Natural killer cell treated with Interleukin-12 subunit alpha and Interleukin-12 subunit beta and Interleukin-15 and Interleukin-18, amount 100 ng/mL, for 72 hours (primary cell): Measurements from ENCODE around the gene QPCT. TPM values are rescaled to one million over a fixed set of nuclear protein-coding genes. Genes with fewer than 3 reads are reported as not detected.

ENCODE experiments used
- ATAC-seq, 2 donors: fragments of 150-1000 bp; cut with Tn5 transposase in 1 of 2; sonication (Bioruptor Pico), chemical (Tn5 transposase) in 1 of 2; 2 replicates each; pipeline ENCODE4 v1.10.0; 2021
- DNase-seq: peaks from one replicate; pipeline ENCODE4 v3.0.0; 2022; ENCODE audit warnings: low spot score
- H3K27ac Mint-ChIP-seq, 2 donors: 1 replicate in 1 of 2; 2 replicates in 1 of 2; pipeline ENCODE4 v1.8.0; 2022; ENCODE audit warnings: mixed read lengths in 2 of 2, mild to moderate bottlenecking in 1 of 2, moderate library complexity in 1 of 2
- H3K27me3 Mint-ChIP-seq, 2 donors: 1 replicate in 1 of 2; 2 replicates in 1 of 2; pipeline ENCODE4 v1.8.0; 2022; ENCODE audit warnings: mixed read lengths in 2 of 2
- H3K36me3 Mint-ChIP-seq: one replicate; pipeline ENCODE4 v1.8.0; 2022; ENCODE audit warnings: mixed read lengths
- H3K4me1 Mint-ChIP-seq, 2 donors: 1 replicate in 1 of 2; 2 replicates in 1 of 2; pipeline ENCODE4 v1.8.0; 2022; ENCODE audit warnings: low read depth in 2 of 2, mixed read lengths in 2 of 2, mild to moderate bottlenecking in 1 of 2
- H3K4me3 Mint-ChIP-seq: one replicate; pipeline ENCODE4 v1.8.0; 2022; ENCODE audit warnings: mixed read lengths
- H3K9me3 Mint-ChIP-seq: 2 replicates; pipeline ENCODE4 v1.8.0; 2022; ENCODE audit warnings: mixed read lengths
- total RNA-seq, 2 donors: library from RNA; stranded (reverse); gene quantifications; one replicate each; pipeline ENCODE4 v1.2.3, GENCODE V29; 2022

Gene QPCT
- total RNA-seq, 2 donors from 2014 or later: 0.33 to 1.5 TPM

- Mint-ChIP-seq H3K4me1 (peaks cover 35 to 36% of the 10 kb centered on the region in 2 donors), H3K9me3 (no peaks in the 10 kb centered on the region), H3K27ac (no peak overlapping the region), H3K4me3 (no peak overlapping the region), H3K36me3 (no peaks in the 10 kb centered on the region), H3K27me3 (no peaks in the 10 kb centered on the region)
- DNase-seq (no peak), ATAC-seq (no peak)
Measured at GRCh38 chr2:37319754-37320609, 24.4 kb upstream of the QPCT start.

GRCh38 chr2:37321029-37321682 is 23.3 kb upstream of the QPCT start:
- peak overlapping the region; percentile 54 for H3K4me3 Mint-ChIP-seq

GRCh38 chr2:37322368-37322767 is 22.1 kb upstream of the QPCT start:
- Mint-ChIP-seq H3K27ac (no peak overlapping the region), H3K4me3 (peak overlapping the region; percentile 89), H3K9me3 (no peaks in the 10 kb centered on the region), H3K27me3 (peaks cover 5 to 9% of the 10 kb centered on the region in 2 donors), H3K36me3 (no peaks in the 10 kb centered on the region), H3K4me1 (peaks cover 38 to 42% of the 10 kb centered on the region in 2 donors)
- ATAC-seq: no peak
- no peak for DNase-seq

More at GRCh38 chr2:37321029-37321682, 23.3 kb upstream of the QPCT start:
- Mint-ChIP-seq H3K4me1 (peaks cover 37 to 42% of the 10 kb centered on the region in 2 donors), H3K27me3 (no peaks in the 10 kb centered on the region), H3K27ac (no peak overlapping the region), H3K9me3 (no peaks in the 10 kb centered on the region), H3K36me3 (no peaks in the 10 kb centered on the region)
- ATAC-seq (no peak), DNase-seq (no peak)

- no peaks in the 10 kb centered on the region for H3K36me3 Mint-ChIP-seq
- no peaks in the 10 kb centered on the region for H3K9me3 Mint-ChIP-seq
- no peak for DNase-seq
- ATAC-seq: no peak
- peak overlapping the region; percentile 89 for H3K4me3 Mint-ChIP-seq
- peaks cover 30 to 34% of the 10 kb centered on the region in 2 donors for H3K4me1 Mint-ChIP-seq
- H3K27me3 Mint-ChIP-seq: peaks cover 7 to 18% of the 10 kb centered on the region in 2 donors
- H3K27ac Mint-ChIP-seq: peak overlapping the region; percentile 84 to 97
Measured at GRCh38 chr2:37323176-37323780, 21.2 kb upstream of the QPCT start.

GRCh38 chr2:37323781-37324535 is 20.5 kb upstream of the QPCT start:
- Mint-ChIP-seq H3K27me3 (peaks cover 7 to 20% of the 10 kb centered on the region in 2 donors), H3K4me1 (peaks cover 24 to 27% of the 10 kb centered on the region in 2 donors), H3K27ac (peak overlapping the region; percentile 84 to 97), H3K9me3 (no peaks in the 10 kb centered on the region), H3K4me3 (peak overlapping the region; percentile 89), H3K36me3 (no peaks in the 10 kb centered on the region)
- ATAC-seq (peak; percentile 65), DNase-seq (peak; percentile 62)

- Mint-ChIP-seq H3K27me3 (peaks cover 7 to 20% of the 10 kb centered on the region in 2 donors), H3K4me3 (peak overlapping the region; percentile 85), H3K36me3 (no peaks in the 10 kb centered on the region), H3K9me3 (no peaks in the 10 kb centered on the region), H3K4me1 (peaks cover 24 to 26% of the 10 kb centered on the region in 2 donors), H3K27ac (no peak overlapping the region)
- DNase-seq (peak; percentile 80), ATAC-seq (no peak)
Measured at GRCh38 chr2:37324536-37324785, 20.0 kb upstream of the QPCT start.

- ATAC-seq (peak; percentile 92 to 94), DNase-seq (peak; percentile 76)
- Mint-ChIP-seq H3K4me3 (peak within 1 kb of the TSS; percentile 89), H3K4me1 (peaks cover 24 to 26% of the 10 kb centered on the region in 2 donors), H3K9me3 (no peaks in the 10 kb centered on the region), H3K27me3 (peaks cover 7 to 20% of the 10 kb centered on the region in 2 donors), H3K36me3 (no peaks in the 10 kb centered on the region), H3K27ac (peak within 1 kb of the TSS; percentile 84 to 97)
Measured at GRCh38 chr2:37324786-37325624, 19.4 kb upstream of the QPCT start, which contains the start of gene PRKD3. PRKD3 (minus strand) TSS chr2:37324833; CDS start chr2:37316524, 8,309 bp downstream.

- peak overlapping the region; percentile 85 for H3K4me3 Mint-ChIP-seq
- no peak for ATAC-seq
- peaks cover 24 to 26% of the 10 kb centered on the region in 2 donors for H3K4me1 Mint-ChIP-seq
- no peaks in the 10 kb centered on the region for H3K36me3 Mint-ChIP-seq
- no peaks in the 10 kb centered on the region for H3K9me3 Mint-ChIP-seq
- H3K27me3 Mint-ChIP-seq: peaks cover 7 to 20% of the 10 kb centered on the region in 2 donors
- DNase-seq: no peak
- peak overlapping the region; percentile 76 to 77 for H3K27ac Mint-ChIP-seq
Measured at GRCh38 chr2:37325625-37326071, 18.8 kb upstream of the QPCT start.

- H3K27ac Mint-ChIP-seq: no peak overlapping the region
- H3K4me3 Mint-ChIP-seq: no peak overlapping the region
- no peaks in the 10 kb centered on the region for H3K9me3 Mint-ChIP-seq
- ATAC-seq (no peak), DNase-seq (no peak)
- peaks cover 22 to 23% of the 10 kb centered on the region in 2 donors for H3K4me1 Mint-ChIP-seq
- H3K36me3 Mint-ChIP-seq: no peaks in the 10 kb centered on the region
- H3K27me3 Mint-ChIP-seq: peaks cover 10 to 25% of the 10 kb centered on the region in 2 donors
Measured at GRCh38 chr2:37326285-37326684, 18.1 kb upstream of the QPCT start.

GRCh38 chr2:37326866-37327634 is 17.4 kb upstream of the QPCT start:
- H3K27ac Mint-ChIP-seq: no peak overlapping the region
- ATAC-seq (no peak), DNase-seq (no peak)
- H3K27me3 Mint-ChIP-seq: peaks cover 12 to 32% of the 10 kb centered on the region in 2 donors
- no peaks in the 10 kb centered on the region for H3K9me3 Mint-ChIP-seq
- H3K4me3 Mint-ChIP-seq: no peak overlapping the region
- peaks cover 17 to 18% of the 10 kb centered on the region in 2 donors for H3K4me1 Mint-ChIP-seq
- no peaks in the 10 kb centered on the region for H3K36me3 Mint-ChIP-seq

- H3K4me1 Mint-ChIP-seq: peaks cover 2 to 4% of the 10 kb centered on the region in 2 donors
- peaks cover 25 to 54% of the 10 kb centered on the region in 2 donors for H3K27me3 Mint-ChIP-seq
- no peaks in the 10 kb centered on the region for H3K36me3 Mint-ChIP-seq
- H3K27ac Mint-ChIP-seq: no peak overlapping the region
- ATAC-seq (no peak), DNase-seq (no peak)
- no peak overlapping the region for H3K4me3 Mint-ChIP-seq
- H3K9me3 Mint-ChIP-seq: no peaks in the 10 kb centered on the region
Measured at GRCh38 chr2:37330681-37331080, 13.7 kb upstream of the QPCT start.

- Mint-ChIP-seq H3K27ac (no peak overlapping the region), H3K4me1 (no peaks in the 10 kb centered on the region), H3K36me3 (no peaks in the 10 kb centered on the region), H3K4me3 (no peak overlapping the region), H3K9me3 (no peaks in the 10 kb centered on the region), H3K27me3 (peaks cover 19 to 43% of the 10 kb centered on the region in 2 donors)
- ATAC-seq (no peak), DNase-seq (no peak)
Measured at GRCh38 chr2:37332560-37332959, 11.9 kb upstream of the QPCT start.
